Measurements from ENCODE around the gene TNFSF9.

Gene TNFSF9

DNA sequence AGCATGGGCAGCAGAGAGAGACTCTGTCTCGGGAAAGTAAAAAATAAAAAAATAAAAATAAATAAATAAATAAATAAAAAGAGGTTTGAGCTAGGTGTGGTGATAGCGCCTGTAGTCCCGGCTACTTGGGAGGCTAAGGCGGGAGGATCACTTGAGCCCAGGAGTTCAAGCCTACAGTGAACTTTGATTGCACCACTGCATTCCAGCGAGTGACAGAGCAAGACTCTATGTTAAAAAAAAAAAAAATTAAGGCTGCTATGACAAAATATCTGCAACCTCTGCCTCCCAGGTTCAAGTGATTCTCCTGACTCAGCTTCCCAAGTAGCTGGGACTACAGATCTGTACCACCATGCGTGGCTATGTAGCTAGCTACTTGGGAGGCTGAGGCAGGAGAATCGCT is 46.0 kb upstream of the TNFSF9 start:
- ATAC-seq = no peak
- TF ChIP-seq, protein P1, sequence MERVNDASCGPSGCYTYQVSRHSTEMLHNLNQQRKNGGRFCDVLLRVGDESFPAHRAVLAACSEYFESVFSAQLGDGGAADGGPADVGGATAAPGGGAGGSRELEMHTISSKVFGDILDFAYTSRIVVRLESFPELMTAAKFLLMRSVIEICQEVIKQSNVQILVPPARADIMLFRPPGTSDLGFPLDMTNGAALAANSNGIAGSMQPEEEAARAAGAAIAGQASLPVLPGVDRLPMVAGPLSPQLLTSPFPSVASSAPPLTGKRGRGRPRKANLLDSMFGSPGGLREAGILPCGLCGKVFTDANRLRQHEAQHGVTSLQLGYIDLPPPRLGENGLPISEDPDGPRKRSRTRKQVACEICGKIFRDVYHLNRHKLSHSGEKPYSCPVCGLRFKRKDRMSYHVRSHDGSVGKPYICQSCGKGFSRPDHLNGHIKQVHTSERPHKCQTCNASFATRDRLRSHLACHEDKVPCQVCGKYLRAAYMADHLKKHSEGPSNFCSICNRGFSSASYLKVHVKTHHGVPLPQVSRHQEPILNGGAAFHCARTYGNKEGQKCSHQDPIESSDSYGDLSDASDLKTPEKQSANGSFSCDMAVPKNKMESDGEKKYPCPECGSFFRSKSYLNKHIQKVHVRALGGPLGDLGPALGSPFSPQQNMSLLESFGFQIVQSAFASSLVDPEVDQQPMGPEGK (CRISPR knock-in tag; IDR thresholded peaks at IDR 0.05; ENCODE audit: borderline replicate concordance) = no peak

DNA sequence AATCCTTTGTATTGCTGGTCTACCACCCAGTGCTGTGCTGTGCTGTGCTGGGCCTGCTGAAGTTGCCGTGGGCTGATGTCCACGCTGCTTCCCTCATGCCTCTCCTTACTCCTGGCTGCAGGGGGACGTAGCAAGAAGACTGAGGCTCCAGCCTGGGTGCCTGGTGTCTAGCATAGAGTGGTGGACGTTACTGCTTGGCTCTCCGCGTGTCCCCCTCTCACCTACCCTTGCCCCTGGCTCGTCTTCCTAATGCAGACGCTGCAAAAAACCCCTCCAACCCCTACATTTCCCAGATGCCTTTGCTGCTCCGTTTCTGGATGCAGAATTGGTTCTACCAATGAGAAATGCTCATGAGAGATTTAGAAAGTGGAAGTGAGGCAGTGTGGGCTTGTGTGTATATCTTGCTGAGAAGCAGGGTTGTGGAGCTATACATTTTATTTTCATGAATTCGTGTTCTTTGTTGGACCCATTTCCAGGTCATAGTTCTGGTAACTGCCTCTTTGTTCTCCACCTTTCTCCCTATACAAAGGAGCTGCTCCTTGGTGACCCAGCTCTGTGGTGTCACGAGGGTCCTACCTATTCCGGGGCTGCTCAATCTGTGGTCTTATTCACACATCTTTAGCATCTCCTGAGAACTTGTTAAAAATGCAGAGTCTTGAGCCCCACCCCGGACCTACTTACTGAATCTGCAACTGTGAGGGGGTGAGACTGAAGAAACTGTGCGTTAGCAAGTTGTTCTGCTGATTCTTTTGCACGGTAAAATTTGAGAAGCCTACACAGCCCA is 41.4 kb upstream of the TNFSF9 start:
- TF ChIP-seq GLIS3 (CRISPR knock-in tag; IDR thresholded peaks at IDR 0.05) (no peak), ZFP3 (CRISPR knock-in tag; IDR thresholded peaks at IDR 0.05) (no peak), ISL1 (CRISPR knock-in tag; IDR thresholded peaks at IDR 0.05) (no peak), CSDC2 (CRISPR knock-in tag; IDR thresholded peaks at IDR 0.05) (no peak), ZNF565 (CRISPR knock-in tag; conservative IDR thresholded peaks at IDR 0.05; ENCODE audit: low read depth) (no peak), ZFP30 (CRISPR knock-in tag; IDR thresholded peaks at IDR 0.05) (no peak), BACH2 (CRISPR knock-in tag; IDR thresholded peaks at IDR 0.05; ENCODE audit: borderline replicate concordance) (no peak), RARB (CRISPR knock-in tag; IDR thresholded peaks at IDR 0.05) (no peak), ZC3H10 (CRISPR knock-in tag; IDR thresholded peaks at IDR 0.05) (no peak), ESRRG (CRISPR knock-in tag; IDR thresholded peaks at IDR 0.05) (no peak), ZNF70 (CRISPR knock-in tag; IDR thresholded peaks at IDR 0.05) (no peak), OSR1 (CRISPR knock-in tag; IDR thresholded peaks at IDR 0.05) (no peak), ZNF8 (CRISPR knock-in tag; IDR thresholded peaks at IDR 0.05) (no peak), PPARA (CRISPR knock-in tag; IDR thresholded peaks at IDR 0.05; ENCODE audit: borderline replicate concordance) (no peak)
- TF ChIP-seq, protein P2, sequence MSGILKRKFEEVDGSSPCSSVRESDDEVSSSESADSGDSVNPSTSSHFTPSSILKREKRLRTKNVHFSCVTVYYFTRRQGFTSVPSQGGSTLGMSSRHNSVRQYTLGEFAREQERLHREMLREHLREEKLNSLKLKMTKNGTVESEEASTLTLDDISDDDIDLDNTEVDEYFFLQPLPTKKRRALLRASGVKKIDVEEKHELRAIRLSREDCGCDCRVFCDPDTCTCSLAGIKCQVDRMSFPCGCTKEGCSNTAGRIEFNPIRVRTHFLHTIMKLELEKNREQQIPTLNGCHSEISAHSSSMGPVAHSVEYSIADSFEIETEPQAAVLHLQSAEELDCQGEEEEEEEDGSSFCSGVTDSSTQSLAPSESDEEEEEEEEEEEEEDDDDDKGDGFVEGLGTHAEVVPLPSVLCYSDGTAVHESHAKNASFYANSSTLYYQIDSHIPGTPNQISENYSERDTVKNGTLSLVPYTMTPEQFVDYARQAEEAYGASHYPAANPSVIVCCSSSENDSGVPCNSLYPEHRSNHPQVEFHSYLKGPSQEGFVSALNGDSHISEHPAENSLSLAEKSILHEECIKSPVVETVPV (CRISPR knock-in tag; IDR thresholded peaks at IDR 0.05) = no peak
- TF ChIP-seq, protein P1 (CRISPR knock-in tag; IDR thresholded peaks at IDR 0.05; ENCODE audit: borderline replicate concordance) = no peak
- TF ChIP-seq, protein P3, sequence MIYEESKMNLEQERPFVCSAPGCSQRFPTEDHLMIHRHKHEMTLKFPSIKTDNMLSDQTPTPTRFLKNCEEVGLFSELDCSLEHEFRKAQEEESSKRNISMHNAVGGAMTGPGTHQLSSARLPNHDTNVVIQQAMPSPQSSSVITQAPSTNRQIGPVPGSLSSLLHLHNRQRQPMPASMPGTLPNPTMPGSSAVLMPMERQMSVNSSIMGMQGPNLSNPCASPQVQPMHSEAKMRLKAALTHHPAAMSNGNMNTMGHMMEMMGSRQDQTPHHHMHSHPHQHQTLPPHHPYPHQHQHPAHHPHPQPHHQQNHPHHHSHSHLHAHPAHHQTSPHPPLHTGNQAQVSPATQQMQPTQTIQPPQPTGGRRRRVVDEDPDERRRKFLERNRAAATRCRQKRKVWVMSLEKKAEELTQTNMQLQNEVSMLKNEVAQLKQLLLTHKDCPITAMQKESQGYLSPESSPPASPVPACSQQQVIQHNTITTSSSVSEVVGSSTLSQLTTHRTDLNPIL (CRISPR knock-in tag; IDR thresholded peaks at IDR 0.05; ENCODE audit: low read depth) = no peak
- TF ChIP-seq, protein P4, sequence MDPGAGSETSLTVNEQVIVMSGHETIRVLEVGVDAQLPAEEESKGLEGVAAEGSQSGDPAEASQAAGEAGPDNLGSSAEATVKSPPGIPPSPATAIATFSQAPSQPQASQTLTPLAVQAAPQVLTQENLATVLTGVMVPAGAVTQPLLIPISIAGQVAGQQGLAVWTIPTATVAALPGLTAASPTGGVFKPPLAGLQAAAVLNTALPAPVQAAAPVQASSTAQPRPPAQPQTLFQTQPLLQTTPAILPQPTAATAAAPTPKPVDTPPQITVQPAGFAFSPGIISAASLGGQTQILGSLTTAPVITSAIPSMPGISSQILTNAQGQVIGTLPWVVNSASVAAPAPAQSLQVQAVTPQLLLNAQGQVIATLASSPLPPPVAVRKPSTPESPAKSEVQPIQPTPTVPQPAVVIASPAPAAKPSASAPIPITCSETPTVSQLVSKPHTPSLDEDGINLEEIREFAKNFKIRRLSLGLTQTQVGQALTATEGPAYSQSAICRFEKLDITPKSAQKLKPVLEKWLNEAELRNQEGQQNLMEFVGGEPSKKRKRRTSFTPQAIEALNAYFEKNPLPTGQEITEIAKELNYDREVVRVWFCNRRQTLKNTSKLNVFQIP (CRISPR knock-in tag; IDR thresholded peaks at IDR 0.05; ENCODE audit: borderline replicate concordance, low read depth) = no peak
- ATAC-seq = no peak

DNA sequence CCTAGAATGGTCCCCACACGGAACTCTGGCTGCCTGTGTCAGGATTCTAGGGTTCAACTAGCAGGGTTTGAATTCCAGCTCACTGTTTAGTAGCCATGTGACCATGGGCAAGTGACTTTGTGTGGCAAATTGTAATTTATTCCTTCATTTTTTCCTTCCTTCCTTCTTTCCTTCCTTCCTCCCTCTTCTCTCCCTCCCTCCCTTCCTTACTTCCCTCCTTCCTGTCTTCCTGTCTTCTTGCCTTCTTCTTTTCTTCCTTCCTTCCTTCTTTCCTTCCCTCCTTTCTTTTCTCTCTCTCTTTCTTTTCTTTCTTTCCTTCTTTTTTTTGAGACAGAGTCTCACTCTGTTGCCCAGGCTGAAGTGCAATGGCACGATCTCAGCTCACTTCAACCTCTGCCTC is 40.7 kb upstream of the TNFSF9 start:
- TF ChIP-seq RARB (CRISPR knock-in tag; IDR thresholded peaks at IDR 0.05) = no peak
- TF ChIP-seq ZNF70 (CRISPR knock-in tag; IDR thresholded peaks at IDR 0.05) = no peak
- ATAC-seq = no peak

DNA sequence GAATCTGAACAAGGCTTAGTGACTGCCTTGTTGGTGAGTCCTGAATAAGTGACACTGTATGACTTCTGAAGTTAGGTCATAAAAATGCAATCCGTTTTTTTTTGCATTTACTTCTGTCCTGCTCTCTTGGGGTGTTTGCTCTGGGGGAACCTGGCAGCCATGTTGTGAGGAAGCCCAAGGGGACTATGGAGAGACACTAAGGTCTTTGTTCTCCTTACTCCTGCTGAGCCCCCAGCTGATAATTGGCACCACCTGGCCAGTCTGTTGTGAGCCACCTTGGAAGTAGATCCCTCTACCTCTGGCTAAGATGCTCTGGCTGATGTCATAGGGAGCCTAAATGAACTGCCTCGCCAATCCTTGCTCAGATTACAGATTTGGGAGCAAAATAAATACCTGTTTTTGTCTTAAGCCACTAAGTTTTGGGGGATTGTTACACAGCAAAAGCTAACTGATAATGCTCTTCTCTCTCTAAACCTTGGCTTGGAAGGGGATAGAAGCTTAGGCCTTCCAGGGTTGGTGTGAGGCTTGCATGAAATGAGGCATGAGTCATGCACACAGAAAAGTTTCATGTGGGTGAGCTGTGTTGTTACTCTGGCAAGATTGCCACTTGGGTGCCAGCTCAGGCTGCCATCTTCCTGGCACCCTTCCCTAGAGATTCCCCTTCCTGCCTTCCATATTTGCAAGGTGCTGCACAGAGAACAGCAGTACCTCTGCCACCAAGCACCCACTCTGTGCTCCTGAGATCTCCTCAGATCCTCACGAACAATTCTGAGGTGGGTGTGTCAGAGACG is 38.8 kb upstream of the TNFSF9 start:
- TF ChIP-seq, protein P3 (CRISPR knock-in tag; IDR thresholded peaks at IDR 0.05; ENCODE audit: low read depth) = no peak
- TF ChIP-seq ZNF565 (CRISPR knock-in tag; conservative IDR thresholded peaks at IDR 0.05; ENCODE audit: low read depth) = 0 out of 2 replicates have a peak, but pooled peaks have one; percentile 46

More for the DNA sequence above, 38.8 kb upstream of the TNFSF9 start:
- no peak for ATAC-seq
